PC-9 (cell line): Measurements from ENCODE around the gene YPEL2. TPM values are rescaled to one million over a fixed set of nuclear protein-coding genes. Genes with fewer than 3 reads are reported as not detected.

Experiments
- BruUV-seq: library from RNA; stranded (reverse); fragments of 400-500 nt; replicated peaks from 2 replicates; lab custom pipeline; 2021; lab: Mats Ljungman, UMichigan
- CTCF ChIA-PET: fragments of 300-600 bp; sonication (Branson Sonifier 250); formaldehyde crosslinking; loops from one replicate; lab custom pipeline; 2022; ENCODE audit warnings: antibody characterized with exemption; lab: Charles Lee
- POLR2A ChIA-PET: fragments of 300-600 bp; sonication (Branson Sonifier 250); formaldehyde crosslinking; loops from one replicate; lab custom pipeline; 2022; ENCODE audit warnings: antibody characterized with exemption; ENCODE audit not compliant: unreplicated experiment; lab: Charles Lee
- DNase-seq, 2 experiments: peaks; one replicate each; pipeline versions ENCODE4 v3.0.0 to v3.0.0-alpha.2; 2015 to 2022; ENCODE audit warnings: mixed read lengths in 1 of 2
- H2AFZ ChIP-seq: fragments of 200-600 bp; sonication (generic); 2 replicates; pipeline ENCODE4 v1.8.1; 2017; ENCODE audit warnings: antibody characterized with exemption
- H3F3A ChIP-seq: fragments of 200-600 bp; sonication (generic); 2 replicates; pipeline ENCODE4 v1.8.1; 2017; ENCODE audit warnings: antibody characterized with exemption, mild to moderate bottlenecking, low read depth; ENCODE audit not compliant: insufficient read depth
- H3K27ac ChIP-seq: fragments of 200-600 bp; sonication (generic); 2 replicates; pipeline ENCODE4 v1.6.1; 2016; ENCODE audit warnings: mixed run types
- H3K27me3 ChIP-seq: fragments of 200-600 bp; sonication (generic); 2 replicates; pipeline ENCODE4 v1.6.1; 2016; ENCODE audit warnings: low read depth, mixed run types; ENCODE audit not compliant: insufficient read depth
- H3K36me3 ChIP-seq: fragments of 200-600 bp; sonication (generic); 2 replicates; pipeline ENCODE4 v1.6.1; 2016; ENCODE audit warnings: low read depth, mixed run types
- H3K4me1 ChIP-seq: fragments of 200-600 bp; sonication (generic); replicated peaks from 2 replicates; pipeline ENCODE4 v1.6.1; 2016; ENCODE audit warnings: mixed run types; ENCODE audit not compliant: insufficient read depth
- H3K4me2 ChIP-seq: fragments of 200-600 bp; sonication (generic); 2 replicates; pipeline ENCODE4 v1.6.1; 2017; ENCODE audit warnings: mixed run types
- H3K4me3 ChIP-seq: fragments of 200-600 bp; sonication (generic); 2 replicates; pipeline ENCODE4 v1.6.1; 2016; ENCODE audit warnings: mixed run types
- H3K79me2 ChIP-seq: fragments of 200-600 bp; sonication (generic); 2 replicates; pipeline ENCODE4 v1.6.1; 2017; ENCODE audit warnings: low read depth, mixed run types
- H3K9me2 ChIP-seq: fragments of 200-600 bp; sonication (generic); 2 replicates; pipeline ENCODE4 v1.8.1; 2017; ENCODE audit warnings: mild to moderate bottlenecking; ENCODE audit not compliant: insufficient read depth
- H3K9me3 ChIP-seq: fragments of 200-600 bp; sonication (generic); 2 replicates; pipeline ENCODE4 v1.8.1; 2016; ENCODE audit warnings: low read depth; ENCODE audit not compliant: insufficient read depth
- H4K20me1 ChIP-seq: fragments of 200-600 bp; sonication (generic); 2 replicates; pipeline ENCODE4 v1.8.1; 2017; ENCODE audit not compliant: insufficient read depth
- EZH2 ChIP-seq: fragments of 200-600 bp; sonication (generic); IDR thresholded peaks from 2 replicates; pipeline ENCODE4 v1.8.0; 2017; ENCODE audit warnings: antibody characterized with exemption, low read depth
- intact Hi-C: fragments of 100-400 bp; cut with micrococcal nuclease; formaldehyde crosslinking; loops from one replicate; pipeline ENCODE4 v1.10.0; 2022; ENCODE audit not compliant: unreplicated experiment
- total RNA-seq: library from RNA; stranded (reverse); gene quantifications from 2 replicates; pipeline ENCODE4 v1.2.3, GENCODE V29; 2021
- TF ChIP-seq, protein P1 (sequence below): fragments of 200-600 bp; sonication (generic); conservative IDR thresholded peaks from 2 replicates; pipeline ENCODE4 v1.6.1; 2017; ENCODE audit warnings: mixed run types, antibody characterized with exemption, mild to moderate bottlenecking, moderate library complexity

The YPEL2 gene
- total RNA-seq, 1 experiment from 2014 or later: 12.9 TPM

DNA sequence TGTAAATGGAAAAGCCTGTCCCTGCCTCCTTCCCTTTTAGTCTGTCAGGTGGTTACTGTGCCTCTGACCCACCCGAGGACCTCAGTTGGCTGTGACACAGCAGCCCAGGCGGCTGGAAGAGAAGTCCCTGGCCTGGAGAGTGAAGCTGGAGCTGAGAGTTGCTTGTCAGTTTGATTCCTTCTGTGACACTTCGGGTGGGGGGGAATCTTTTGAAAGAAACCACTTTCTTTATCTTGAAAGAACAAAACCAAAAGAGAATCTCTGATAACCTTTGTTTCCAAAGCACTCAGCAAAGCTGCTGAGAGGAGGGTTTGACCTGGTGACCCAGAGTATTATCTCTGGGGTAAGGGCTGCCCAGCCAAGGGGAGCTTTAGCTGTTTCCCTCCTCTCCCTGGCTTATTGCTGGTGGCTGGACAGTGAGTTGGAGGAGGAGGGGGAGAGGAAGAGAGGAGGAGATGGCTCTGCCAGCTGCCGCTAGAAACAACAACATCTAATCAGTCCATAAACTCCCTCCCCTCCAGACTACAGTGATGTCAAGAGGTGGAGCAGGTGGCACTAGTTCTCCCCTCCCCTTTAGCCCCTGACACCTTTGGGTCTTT lies 34.0 kb downstream of the YPEL2 start:
- Histone ChIP-seq H3K27me3 (no peaks in the 10 kb centered on the region), H3K9me3 (no peaks in the 10 kb centered on the region), H3K4me2 (peak overlapping the region; percentile 9; the same call in 1 of the 2 replicates), H3K79me2 (peaks cover 12% of the 10 kb centered on the region; the same call in 1 of the 2 replicates), H3K27ac (no peak overlapping the region; the same call in 1 of the 2 replicates), H3K36me3 (no peaks in the 10 kb centered on the region), H3K4me1 (peaks cover 73% of the 10 kb centered on the region), H3K9me2 (no peaks in the 10 kb centered on the region), H2AFZ (no peak overlapping the region), H4K20me1 (no peaks in the 10 kb centered on the region), H3K4me3 (no peak overlapping the region), H3F3A (peaks cover 53% of the 10 kb centered on the region)
- no peak for TF ChIP-seq EZH2
- TF ChIP-seq, protein P1, sequence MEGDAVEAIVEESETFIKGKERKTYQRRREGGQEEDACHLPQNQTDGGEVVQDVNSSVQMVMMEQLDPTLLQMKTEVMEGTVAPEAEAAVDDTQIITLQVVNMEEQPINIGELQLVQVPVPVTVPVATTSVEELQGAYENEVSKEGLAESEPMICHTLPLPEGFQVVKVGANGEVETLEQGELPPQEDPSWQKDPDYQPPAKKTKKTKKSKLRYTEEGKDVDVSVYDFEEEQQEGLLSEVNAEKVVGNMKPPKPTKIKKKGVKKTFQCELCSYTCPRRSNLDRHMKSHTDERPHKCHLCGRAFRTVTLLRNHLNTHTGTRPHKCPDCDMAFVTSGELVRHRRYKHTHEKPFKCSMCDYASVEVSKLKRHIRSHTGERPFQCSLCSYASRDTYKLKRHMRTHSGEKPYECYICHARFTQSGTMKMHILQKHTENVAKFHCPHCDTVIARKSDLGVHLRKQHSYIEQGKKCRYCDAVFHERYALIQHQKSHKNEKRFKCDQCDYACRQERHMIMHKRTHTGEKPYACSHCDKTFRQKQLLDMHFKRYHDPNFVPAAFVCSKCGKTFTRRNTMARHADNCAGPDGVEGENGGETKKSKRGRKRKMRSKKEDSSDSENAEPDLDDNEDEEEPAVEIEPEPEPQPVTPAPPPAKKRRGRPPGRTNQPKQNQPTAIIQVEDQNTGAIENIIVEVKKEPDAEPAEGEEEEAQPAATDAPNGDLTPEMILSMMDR: no peak
- intact Hi-C loops: no loop called here
- no TSS peak for BruUV-seq
- no peak for DNase-seq
- ChIA-PET CTCF (no interaction called here), POLR2A (interaction anchor here (0.6 to 1.0 kb wide), 2 partner anchors 8 to 35 kb away, joined by 3 to 5 read pairs; no protein-coding TSS in a partner anchor)

DNA sequence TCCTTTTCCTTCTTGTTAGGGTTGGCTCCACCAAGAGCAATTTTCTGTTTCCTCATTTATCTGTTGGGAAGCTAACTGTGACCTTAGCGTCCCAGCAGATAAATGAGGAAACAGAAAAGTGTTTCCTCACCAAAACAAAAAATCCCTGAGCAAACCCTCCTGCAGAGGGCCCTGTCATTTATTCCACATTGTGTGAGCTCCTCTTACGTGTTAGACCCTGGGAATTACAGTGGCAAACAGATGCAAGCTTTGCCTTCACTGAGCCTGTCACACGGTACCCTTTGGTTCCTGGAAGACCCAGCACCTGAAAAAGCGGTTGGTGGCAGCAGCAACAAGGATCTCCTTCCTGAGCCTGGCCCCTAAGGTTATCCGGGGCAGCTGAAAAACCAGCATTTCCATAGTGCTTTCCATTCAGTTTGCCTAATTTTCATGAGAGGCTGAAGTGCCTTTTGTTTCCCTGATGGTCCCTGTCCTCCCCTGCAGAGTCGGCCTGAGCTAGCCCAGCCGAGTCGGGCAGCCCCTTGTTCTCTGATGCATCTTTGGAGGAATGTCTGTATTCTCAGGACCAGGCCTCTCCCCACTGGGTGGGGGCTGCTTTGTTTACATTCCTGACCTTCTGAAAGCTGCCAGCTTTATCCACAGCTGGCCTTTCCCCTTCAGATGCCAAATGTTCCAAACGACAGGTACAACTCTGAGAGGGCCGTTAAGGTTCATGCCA lies 34.7 kb downstream of the YPEL2 start:
- peaks cover 71% of the 10 kb centered on the region for H3K4me1 ChIP-seq
- no peak overlapping the region for H2AFZ ChIP-seq
- peak overlapping the region; percentile 81 for H3K27ac ChIP-seq
- ChIA-PET CTCF (no interaction called here), POLR2A (interaction anchor here (0.6 to 1.0 kb wide), 2 partner anchors 9 to 36 kb away, joined by 3 to 5 read pairs; no protein-coding TSS in a partner anchor)
- BruUV-seq: no TSS peak
- peak overlapping the region; percentile 57 for H3K4me2 ChIP-seq
- peaks cover 12% of the 10 kb centered on the region; the same call in 1 of the 2 replicates for H3K79me2 ChIP-seq
- H3K4me3 ChIP-seq: no peak overlapping the region
- peak in 1 of 2 experiments; percentile 41 for DNase-seq
- H4K20me1 ChIP-seq: no peaks in the 10 kb centered on the region
- TF ChIP-seq, protein P1: no peak
- TF ChIP-seq EZH2: no peak
- intact Hi-C loops: loop anchor here (2.0 kb wide), 1 partner anchor 35 kb away; the partner anchor contains the start of gene YPEL2
- no peaks in the 10 kb centered on the region for H3K9me3 ChIP-seq
- peaks cover 46% of the 10 kb centered on the region for H3F3A ChIP-seq
- no peaks in the 10 kb centered on the region for H3K36me3 ChIP-seq
- H3K9me2 ChIP-seq: no peaks in the 10 kb centered on the region
- no peaks in the 10 kb centered on the region for H3K27me3 ChIP-seq

DNA sequence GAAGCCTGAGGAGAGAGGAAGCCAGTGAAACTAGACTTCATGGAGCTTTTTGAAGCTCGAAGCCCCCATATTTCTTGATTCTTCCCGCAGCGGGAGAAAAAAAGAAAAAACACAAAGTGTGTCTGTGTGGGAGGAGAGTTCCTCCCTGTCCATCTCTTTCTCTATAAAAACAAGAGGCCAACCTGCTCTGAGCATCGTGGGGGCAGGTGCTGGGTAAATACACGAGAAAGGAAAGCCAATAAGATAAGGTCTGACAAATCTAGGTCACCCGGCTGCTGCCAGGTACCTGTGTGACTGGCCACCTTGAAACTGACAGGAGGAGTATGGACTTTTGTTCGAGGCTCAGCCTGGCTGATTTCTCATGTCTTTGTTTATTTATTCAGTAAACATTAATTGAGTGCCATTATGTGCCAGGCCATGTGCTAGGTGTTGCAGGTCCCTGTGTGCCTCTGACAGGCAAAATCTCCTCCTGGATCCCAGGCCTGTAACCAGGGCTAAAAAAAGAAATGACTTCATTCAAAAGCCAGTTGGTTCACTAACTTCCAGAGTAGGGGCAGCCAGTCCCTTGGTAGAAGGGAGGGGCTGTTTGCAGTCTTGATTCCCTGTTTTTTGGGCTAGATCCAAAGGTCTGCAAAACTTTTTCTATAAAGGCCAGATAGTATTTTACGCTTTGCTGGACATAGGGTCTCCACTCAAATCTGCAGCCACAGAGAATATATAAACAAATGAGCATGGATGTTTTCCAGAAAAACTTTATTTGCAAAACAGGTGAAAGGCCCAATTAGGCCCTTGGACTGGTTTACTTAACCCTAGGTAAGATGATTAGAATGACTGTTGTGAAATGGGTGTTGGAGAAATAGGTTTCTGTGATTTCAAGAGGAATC lies 35.6 kb downstream of the YPEL2 start:
- no peak for TF ChIP-seq EZH2
- TF ChIP-seq, protein P1: no peak
- H3K27ac ChIP-seq: peak overlapping the region; percentile 81
- H3K9me3 ChIP-seq: no peaks in the 10 kb centered on the region
- CTCF ChIA-PET: no interaction called here
- peak overlapping the region; percentile 57 for H3K4me2 ChIP-seq
- H3K27me3 ChIP-seq: no peaks in the 10 kb centered on the region
- H3K36me3 ChIP-seq: no peaks in the 10 kb centered on the region
- no peak overlapping the region for H2AFZ ChIP-seq
- BruUV-seq: no TSS peak
- POLR2A ChIA-PET: no interaction called here
- peaks cover 46% of the 10 kb centered on the region for H3F3A ChIP-seq
- H3K9me2 ChIP-seq: no peaks in the 10 kb centered on the region
- peak overlapping the region; percentile 3; the same call in 1 of the 2 replicates for H3K4me3 ChIP-seq
- intact Hi-C loops: loop anchor here (2.0 kb wide), 1 partner anchor 36 kb away; the partner anchor contains the start of gene YPEL2
- no peaks in the 10 kb centered on the region for H4K20me1 ChIP-seq
- H3K4me1 ChIP-seq: peaks cover 71% of the 10 kb centered on the region
- H3K79me2 ChIP-seq: peaks cover 12% of the 10 kb centered on the region; the same call in 1 of the 2 replicates
- peak in 1 of 2 experiments; percentile 80 for DNase-seq
